Uterus (tissue), 4 donors: ENCODE results near the gene PC. TPM values are rescaled to one million over a fixed set of nuclear protein-coding genes. Genes with fewer than 3 reads are reported as not detected.

Experiments
- DNase-seq, 2 donors: peaks; one replicate each; pipeline ENCODE4 v3.0.0-alpha.2; 2019 to 2020
- H3K27ac ChIP-seq, 2 donors: fragments of 200-600 bp; sonication (generic); 1 replicate in 1 of 2; 2 replicates in 1 of 2; pipeline ENCODE4 v1.5.1; 2016 to 2018
- H3K27me3 ChIP-seq, 2 donors: fragments of 200-600 bp; sonication (generic); one replicate each; pipeline ENCODE4 v1.5.1; 2018 to 2019; ENCODE audit warnings: control low read depth in 1 of 2
- H3K36me3 ChIP-seq, 2 donors: fragments of 200-600 bp; sonication (generic); one replicate each; pipeline ENCODE4 v1.5.1; 2019; ENCODE audit warnings: control low read depth in 1 of 2
- H3K4me1 ChIP-seq, 2 donors: fragments of 200-600 bp; sonication (generic); one replicate each; pipeline ENCODE4 v1.5.1; 2018 to 2019; ENCODE audit warnings: control low read depth in 1 of 2
- H3K4me3 ChIP-seq, 2 donors: fragments of 200-600 bp; sonication (generic); 1 replicate in 1 of 2; 2 replicates in 1 of 2; pipeline ENCODE4 v1.5.1; 2018 to 2019; ENCODE audit warnings: mild to moderate bottlenecking in 1 of 2
- H3K9me3 ChIP-seq, 2 donors: fragments of 200-600 bp; sonication (generic); one replicate each; pipeline ENCODE4 v1.5.1; 2019; ENCODE audit warnings: control low read depth in 1 of 2
- POLR2A ChIP-seq, 2 donors: fragments of 450-650 bp; IDR thresholded peaks; one replicate each; pipeline ENCODE4 v1.6.1; 2016; ENCODE audit warnings: antibody characterized with exemption in 2 of 2, mild to moderate bottlenecking in 1 of 2, moderate library complexity in 1 of 2
- intact Hi-C: fragments of 100-400 bp; cut with DNase I; formaldehyde crosslinking; loops from one replicate; pipeline ENCODE4 v1.15.1; 2023; ENCODE audit warnings: low total_unique reads
- total RNA-seq, 4 donors: library from RNA; depleted of rRNA in 3 of 4; stranded (reverse); fragments of >200 nt in 3 of 4; gene quantifications; one replicate each; pipeline versions ENCODE4 v1.1.0 to v1.2.4, GENCODE V29; 2014 to 2023
- TF ChIP-seq, protein P1 (sequence below), 4 experiments: fragments of 200-600 bp in 2 of 4; fragments of 450-650 bp in 2 of 4; sonication (generic) in 2 of 4; IDR thresholded peaks; one replicate each; pipeline ENCODE4 v1.5.1; 2016 to 2019; ENCODE audit warnings: antibody characterized with exemption in 4 of 4, mild to moderate bottlenecking in 2 of 4, moderate library complexity in 1 of 4
- donor health status: DM: yes; HTN: yes; CAD: no.

Gene PC
- total RNA-seq, 4 donors from 2014 or later: 7.1 to 13.8 (median 8.1) TPM

- Histone ChIP-seq H3K27ac (no peak overlapping the region), H3K4me1 (no peaks in the 10 kb centered on the region), H3K4me3 (no peak overlapping the region), H3K9me3 (no peaks in the 10 kb centered on the region), H3K36me3 (no peaks in the 10 kb centered on the region), H3K27me3 (no peaks in the 10 kb centered on the region)
- DNase-seq: no peak
- no peak for TF ChIP-seq POLR2A (IDR thresholded peaks at IDR 0.05)
- TF ChIP-seq, protein P1, sequence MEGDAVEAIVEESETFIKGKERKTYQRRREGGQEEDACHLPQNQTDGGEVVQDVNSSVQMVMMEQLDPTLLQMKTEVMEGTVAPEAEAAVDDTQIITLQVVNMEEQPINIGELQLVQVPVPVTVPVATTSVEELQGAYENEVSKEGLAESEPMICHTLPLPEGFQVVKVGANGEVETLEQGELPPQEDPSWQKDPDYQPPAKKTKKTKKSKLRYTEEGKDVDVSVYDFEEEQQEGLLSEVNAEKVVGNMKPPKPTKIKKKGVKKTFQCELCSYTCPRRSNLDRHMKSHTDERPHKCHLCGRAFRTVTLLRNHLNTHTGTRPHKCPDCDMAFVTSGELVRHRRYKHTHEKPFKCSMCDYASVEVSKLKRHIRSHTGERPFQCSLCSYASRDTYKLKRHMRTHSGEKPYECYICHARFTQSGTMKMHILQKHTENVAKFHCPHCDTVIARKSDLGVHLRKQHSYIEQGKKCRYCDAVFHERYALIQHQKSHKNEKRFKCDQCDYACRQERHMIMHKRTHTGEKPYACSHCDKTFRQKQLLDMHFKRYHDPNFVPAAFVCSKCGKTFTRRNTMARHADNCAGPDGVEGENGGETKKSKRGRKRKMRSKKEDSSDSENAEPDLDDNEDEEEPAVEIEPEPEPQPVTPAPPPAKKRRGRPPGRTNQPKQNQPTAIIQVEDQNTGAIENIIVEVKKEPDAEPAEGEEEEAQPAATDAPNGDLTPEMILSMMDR (IDR thresholded peaks at IDR 0.05): no peak
- intact Hi-C loops: no loop called here
Measured at GRCh38 chr11:66882561-66883015, 75.6 kb downstream of the PC start.

DNA sequence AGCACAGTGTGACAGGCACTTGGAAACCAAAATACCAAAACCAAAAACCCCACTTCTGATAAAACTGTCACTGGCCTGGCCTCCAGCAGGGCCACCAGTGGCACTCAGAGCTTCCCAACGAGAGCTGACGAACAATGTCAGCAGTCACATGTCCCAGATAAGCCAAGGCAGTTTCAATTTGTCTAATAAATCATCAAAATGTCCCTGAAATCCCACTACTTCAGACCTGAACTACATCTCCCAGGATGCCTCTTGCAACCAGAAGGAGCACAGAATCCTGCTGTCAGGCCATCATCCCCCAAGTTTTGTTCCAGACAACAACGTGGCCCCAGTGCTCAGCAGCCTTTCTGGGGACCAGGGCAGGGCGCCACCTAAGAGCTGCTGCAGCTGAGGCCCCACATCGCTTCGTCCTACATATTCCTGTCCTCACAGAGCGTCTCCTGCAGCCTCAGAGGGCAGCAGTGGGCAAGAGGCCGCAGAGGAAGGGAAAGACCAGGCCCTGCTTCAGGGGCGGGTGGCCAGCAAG is 76.2 kb downstream of the PC start:
- H3K4me1 ChIP-seq: no peaks in the 10 kb centered on the region
- no peaks in the 10 kb centered on the region for H3K9me3 ChIP-seq
- no peaks in the 10 kb centered on the region for H3K36me3 ChIP-seq
- TF ChIP-seq, protein P1 (IDR thresholded peaks at IDR 0.05): no peak
- TF ChIP-seq POLR2A (IDR thresholded peaks at IDR 0.05): no peak
- no peak overlapping the region for H3K4me3 ChIP-seq
- intact Hi-C loops: no loop called here
- no peak overlapping the region for H3K27ac ChIP-seq
- no peaks in the 10 kb centered on the region for H3K27me3 ChIP-seq
- DNase-seq: no peak

- H3K4me3 ChIP-seq: no peak overlapping the region
- no peaks in the 10 kb centered on the region for H3K27me3 ChIP-seq
- no peaks in the 10 kb centered on the region for H3K9me3 ChIP-seq
- no peak for DNase-seq
- H3K27ac ChIP-seq: no peak overlapping the region
- TF ChIP-seq, protein P1 (IDR thresholded peaks at IDR 0.05): no peak
- no peaks in the 10 kb centered on the region for H3K36me3 ChIP-seq
- H3K4me1 ChIP-seq: no peaks in the 10 kb centered on the region
- intact Hi-C loops: no loop called here
Measured at GRCh38 chr11:66881451-66881835, 76.7 kb downstream of the PC start.

GRCh38 chr11:66880496-66881450 is 77.4 kb downstream of the PC start:
- H3K27ac ChIP-seq: no peak overlapping the region
- DNase-seq: no peak
- intact Hi-C loops: no loop called here

More at GRCh38 chr11:66880496-66881450, 77.4 kb downstream of the PC start:
- Histone ChIP-seq H3K4me3 (no peak overlapping the region), H3K36me3 (no peaks in the 10 kb centered on the region), H3K9me3 (no peaks in the 10 kb centered on the region), H3K4me1 (no peaks in the 10 kb centered on the region), H3K27me3 (no peaks in the 10 kb centered on the region)
- no peak for TF ChIP-seq POLR2A (IDR thresholded peaks at IDR 0.05)
- TF ChIP-seq, protein P1 (IDR thresholded peaks at IDR 0.05): no peak
